Activated CD8-positive, alpha-beta memory T cell treated with anti-CD3 and anti-CD28 coated beads for 48 hours (primary cell): ENCODE measurements around the gene GDI1.

Experiments
- DNase-seq, 3 experiments: peaks; one replicate each; pipeline ENCODE4 v3.0.0-alpha.2; 2020; ENCODE audit warnings: low read depth in 2 of 3, low spot score in 2 of 3

Gene GDI1

DNA sequence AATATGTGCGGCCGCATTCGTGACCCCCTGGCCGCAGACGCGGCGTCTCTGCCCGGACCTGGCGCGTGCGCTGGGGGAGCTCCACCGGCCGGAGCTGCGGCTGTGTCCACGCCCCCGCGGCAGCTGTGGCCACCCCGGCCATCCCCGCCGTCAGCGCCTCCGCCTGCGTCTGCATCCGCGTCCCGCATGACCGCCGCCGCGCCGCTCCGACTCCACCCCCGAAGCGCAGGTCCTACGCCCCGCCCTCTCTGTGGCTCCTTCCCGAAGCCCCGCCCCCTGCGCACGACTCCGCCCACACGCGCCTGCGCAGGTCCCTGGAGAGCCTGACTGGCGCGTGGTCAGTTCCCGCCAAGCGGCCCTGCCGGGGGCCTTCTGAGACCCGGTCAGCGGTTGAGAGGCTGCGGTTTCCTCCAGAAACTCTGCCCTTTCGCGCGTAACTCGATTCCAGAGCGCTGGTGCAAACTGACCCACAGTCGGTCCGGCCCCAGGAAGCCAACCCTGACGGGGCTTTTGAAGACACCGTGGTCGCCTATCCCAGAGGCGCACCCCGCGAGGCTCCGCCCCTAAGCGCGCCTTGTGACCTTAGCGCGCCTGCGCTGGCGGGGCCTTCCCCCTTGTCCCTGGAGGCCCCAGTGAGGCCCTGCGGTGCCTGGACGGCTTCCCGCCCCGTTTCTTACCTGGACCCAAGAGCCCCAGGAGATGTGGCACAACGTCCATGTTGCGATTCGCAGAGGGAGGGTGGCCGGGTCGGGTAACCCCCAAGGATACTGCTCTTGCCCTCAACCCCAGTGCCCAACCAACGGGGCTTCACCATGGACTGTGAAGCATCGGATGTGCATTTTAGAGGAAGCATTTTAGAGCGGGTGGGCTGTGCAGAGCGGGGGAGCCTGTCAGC lies 42.0 kb downstream of the GDI1 start, which contains the start of gene LAGE3:
TSS of gene LAGE3 (minus strand) at position 554 of the 895 bp plus-strand sequence. CDS start at position 188, 366 bp downstream.
- DNase-seq, result peak; percentile 84 to 86 (median 85)

DNA sequence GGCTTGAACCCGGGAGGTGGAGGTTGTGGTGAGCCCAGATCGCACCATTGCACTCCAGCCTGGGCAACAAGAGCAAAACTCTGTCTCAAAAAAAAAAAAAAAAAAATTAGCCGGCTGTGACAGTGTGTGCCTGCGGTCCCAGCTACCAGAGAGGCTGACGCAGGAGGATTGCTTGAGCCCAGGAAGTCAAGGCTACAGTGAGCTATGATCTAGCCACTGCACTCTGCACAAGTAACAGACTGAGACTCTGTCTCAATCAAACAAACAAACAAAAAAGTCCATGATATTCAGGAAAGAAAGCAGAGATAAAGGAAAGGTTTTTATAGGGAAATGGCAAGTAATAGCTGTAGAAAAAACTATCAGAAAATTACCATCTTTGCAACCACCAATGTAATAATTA lies 44.2 kb downstream of the GDI1 start:
- no peak for DNase-seq

DNA sequence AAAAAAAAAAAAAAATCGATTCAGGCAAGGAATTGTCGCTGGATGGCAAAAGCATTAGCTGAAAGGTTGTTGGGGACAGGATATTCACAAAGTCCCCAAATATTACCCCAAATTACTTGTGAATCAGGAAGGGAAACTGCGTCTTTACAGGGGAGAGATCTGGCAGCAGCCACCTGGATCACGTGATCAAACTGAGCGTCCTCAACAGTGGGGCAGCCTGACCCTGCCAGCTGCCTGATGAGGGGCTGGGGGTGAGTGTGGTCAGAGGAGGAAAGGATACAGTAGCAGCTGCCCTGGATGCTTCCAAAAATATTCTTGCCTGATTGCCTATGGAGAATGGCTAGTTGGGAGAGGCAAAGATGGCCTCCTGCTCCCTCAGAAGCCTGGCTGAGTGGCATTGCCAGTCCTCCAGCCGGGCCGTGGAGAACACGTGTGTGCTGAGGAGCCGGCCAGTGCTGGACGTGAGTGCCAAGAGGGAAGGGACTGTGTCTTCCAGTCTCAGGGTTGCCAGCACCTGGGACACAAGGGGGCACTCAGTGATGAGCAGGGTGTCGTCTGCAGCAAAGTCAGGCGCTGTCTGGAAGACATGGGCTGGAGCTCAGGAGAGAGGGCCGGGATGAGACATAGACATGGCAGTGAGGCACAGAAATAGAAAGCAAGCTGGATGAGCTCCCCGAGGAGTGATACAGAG lies 45.1 kb downstream of the GDI1 start:
- DNase-seq, result no peak

DNA sequence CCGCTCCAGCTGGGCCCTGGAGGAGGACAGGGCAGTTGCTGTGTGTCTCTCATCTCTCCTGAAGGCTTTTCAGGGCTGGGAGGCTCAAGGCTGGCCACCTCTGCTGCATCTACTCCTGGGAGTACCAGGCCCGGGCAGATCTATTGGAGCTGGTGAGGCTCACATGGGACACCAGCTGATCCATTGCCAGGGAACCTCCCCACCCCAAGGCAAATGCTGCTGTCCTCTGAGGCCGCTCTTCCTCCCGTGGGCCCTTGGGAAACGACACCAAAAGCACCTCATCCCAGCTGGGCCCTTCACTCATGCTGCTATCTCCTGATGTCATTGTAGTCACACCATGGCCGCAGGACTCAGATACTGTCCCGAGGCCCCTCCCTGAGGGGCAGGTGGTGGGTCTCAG lies 45.8 kb downstream of the GDI1 start:
- no peak for DNase-seq

DNA sequence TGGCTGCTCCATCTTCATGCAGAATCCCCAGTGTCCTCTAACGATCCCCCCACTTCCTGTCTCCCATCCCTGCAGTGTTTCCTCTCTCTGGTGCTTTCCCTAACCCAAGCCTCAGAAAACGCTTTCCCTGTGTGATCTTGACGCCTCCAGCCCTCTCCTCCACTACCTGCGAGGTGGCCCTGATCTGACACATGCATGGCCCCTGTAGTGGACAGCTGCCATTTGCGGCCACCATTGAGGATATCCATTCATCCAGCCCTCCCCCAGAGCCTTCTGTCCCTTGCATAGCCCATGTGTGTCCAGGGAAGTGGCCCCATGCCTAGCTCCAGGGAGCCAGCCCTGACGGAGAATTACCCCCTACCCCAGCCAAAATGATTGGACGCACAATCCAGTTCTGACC lies 46.4 kb downstream of the GDI1 start:
- DNase-seq, result no peak

DNA sequence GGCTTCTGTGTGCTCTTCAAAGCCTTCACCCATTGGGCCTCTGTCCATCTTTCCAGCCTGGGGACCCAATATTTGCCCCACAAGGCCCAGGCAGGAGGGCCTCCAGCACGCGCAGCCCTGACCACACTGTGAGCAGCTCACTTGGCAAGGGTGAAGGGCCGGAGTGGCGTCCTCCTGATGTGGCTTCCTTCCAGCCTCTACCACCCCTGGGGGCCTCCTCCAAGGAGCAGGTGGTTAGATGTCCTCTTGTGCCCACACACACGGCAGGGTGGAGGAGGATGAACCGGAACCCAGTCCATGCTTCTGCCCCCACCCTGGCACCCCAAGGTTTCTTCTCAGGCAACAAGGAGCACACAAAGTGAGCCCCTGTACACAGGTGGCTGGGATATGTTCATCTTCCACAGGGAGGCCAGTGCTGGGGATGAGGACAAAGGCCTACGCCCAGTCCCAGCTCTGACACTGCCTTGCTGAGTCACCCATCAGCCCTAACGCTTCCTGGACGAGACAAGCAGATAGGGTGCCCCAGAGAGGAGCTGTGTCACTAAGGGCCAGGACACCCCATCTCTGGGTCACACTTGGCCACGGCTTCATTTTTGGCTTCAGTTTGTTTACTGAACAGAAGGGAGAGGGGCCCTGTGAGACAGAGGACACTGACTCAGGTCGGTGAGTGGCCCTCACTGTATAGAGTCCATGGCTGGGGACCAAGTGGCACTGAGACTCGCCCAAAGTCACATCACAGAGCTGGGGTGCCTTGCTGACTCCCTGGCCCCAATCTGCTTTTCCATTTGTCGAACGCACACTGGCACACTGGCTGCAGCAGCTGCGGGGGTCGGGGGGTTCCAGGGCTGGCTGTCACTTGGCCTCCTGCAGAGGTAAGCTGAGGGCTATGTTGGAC lies 47.5 kb downstream of the GDI1 start:
- no peak for DNase-seq

DNA sequence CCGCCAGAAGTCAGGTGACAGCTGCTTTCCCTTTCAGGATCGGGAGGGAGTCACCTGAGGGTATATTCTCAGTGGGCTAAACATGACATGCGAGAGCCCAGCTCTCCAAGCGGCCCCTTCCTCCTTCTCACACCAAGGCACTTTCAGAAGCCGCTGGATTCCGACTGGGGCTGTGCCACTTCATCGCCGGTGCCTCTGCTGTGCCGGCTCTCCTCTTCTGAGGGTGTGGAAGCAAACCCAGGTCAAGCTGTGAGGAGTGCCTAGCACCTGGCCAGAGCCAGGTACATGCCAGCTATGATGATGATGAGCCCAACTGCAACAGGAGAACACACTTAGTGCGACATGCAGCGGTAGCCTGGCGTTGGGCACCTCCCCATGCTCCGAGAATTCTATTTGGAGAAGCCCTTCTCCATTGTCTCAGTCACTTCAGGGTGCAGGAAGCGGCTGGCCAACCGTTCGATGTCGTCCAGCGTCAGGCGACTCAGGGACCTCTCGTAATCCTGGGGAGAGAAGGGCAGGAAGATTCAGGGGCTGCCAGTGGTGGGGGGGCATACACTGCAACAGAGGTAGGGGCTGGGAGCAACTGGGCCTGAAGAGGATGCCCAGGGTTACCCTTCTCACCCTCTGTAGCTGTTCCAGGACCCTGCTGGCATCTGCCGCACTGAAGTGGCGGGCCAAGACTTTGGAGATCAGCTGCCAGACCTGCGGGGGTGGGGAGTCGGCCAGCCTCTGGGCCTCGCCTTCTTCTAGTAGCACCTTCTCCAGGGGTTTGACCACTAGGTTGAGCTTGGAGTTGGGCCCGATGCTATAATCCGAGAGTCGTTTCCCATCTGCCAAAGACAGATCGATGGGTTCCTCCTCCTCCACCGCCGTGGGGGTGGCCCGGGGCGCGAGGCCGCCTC lies 48.4 kb downstream of the GDI1 start:
- DNase-seq, result no peak

DNA sequence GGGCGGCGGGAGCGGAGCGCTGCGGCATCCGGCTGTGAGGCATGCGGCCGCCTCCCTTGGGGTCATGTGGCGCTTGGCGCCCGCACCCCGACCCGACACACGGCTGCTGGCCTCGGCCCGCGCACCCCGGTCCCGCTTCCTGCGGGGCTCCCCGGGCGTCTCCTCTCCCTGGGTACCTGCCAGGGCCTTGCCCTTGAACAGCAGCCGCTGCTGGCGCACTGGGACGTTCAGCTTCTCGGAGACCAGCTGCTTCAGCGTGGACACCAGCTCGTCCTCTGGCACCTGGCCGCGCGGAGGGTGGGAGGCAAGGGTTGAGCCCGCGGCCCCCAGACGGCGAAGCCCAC lies 49.1 kb downstream of the GDI1 start:
- no peak for DNase-seq

DNA sequence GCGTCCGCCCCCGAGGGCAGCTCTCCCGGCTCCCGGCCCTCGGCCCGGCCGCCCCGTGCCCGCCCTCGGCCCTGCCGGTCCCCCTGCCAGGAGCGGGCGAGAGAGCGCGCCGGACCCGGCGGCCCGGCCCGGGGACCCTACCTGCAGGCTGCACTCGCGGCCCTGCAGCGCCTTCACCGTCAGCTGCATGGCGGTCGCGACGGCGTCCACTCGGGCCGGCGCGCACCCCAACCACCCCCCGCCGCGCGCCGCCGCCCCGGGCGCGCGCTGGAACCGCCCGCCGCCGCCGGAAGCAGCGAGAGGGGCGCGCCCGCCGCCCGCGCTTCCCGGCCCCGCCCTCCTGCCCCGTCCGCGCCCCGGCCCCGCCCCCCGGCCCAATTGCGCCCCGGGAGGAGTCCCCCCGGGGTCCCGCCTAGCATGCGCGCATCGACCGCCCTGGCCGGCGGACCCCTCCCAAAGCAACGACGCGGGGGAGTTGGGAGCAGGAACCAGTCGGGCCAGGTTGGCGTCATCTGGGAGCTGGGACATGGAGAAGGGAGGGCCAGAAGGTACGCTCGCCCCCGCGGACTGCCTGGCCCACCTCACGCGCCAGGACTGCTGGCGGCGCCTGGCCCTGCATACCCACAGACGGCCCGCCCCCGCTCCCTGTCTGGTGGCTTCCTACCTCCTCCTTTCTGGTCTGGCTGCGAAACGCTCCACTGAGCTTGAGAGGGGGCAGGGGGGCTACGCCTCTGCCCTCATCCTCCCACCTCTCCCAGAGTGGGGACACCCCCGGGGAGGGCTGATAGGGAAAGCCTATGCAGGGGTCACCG lies 49.6 kb downstream of the GDI1 start, which contains the start of gene UBL4A:
TSS of gene UBL4A (minus strand) at position 220 of the 812 bp plus-strand sequence. CDS start at position 189, 31 bp downstream.
- DNase-seq, result peak in 2 of 3 experiments; percentile 28 to 45

DNA sequence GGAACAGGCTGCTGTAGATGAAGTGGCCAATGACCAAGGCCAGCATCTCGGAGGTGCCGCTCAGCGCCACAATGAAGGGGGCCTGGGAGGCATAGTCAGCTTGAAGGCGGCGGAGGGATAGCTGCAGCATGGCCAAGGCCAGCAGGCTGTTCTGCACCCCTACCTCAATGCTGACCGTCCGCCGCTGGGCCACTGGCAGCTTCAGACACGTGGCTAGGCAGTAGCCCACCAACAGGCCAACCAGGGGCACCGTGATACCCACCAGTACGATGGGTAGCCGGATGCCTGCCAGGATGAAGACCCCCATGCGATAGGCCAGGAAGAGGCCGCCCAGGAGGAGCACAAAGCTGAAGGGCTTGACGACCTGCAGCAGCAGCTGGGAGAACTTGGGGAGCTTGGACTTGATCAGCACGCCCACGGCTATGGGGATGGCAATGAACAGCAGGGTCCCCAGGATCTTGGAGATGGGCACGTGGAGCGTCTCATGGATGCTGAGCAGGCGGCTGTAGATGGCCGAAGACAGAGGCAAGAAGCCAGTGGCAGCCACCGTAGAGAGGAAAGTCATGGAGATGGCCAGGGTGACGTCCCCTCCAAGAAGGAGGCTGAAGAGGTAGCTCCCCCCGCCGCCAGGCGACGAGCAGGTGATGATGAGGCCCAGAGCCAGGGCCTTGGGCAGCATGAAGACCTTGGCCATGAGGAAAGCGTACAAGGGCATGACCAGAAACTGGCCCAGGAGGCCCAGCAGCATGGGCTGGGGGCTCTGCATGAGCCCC lies 50.8 kb downstream of the GDI1 start:
- no peak for DNase-seq

DNA sequence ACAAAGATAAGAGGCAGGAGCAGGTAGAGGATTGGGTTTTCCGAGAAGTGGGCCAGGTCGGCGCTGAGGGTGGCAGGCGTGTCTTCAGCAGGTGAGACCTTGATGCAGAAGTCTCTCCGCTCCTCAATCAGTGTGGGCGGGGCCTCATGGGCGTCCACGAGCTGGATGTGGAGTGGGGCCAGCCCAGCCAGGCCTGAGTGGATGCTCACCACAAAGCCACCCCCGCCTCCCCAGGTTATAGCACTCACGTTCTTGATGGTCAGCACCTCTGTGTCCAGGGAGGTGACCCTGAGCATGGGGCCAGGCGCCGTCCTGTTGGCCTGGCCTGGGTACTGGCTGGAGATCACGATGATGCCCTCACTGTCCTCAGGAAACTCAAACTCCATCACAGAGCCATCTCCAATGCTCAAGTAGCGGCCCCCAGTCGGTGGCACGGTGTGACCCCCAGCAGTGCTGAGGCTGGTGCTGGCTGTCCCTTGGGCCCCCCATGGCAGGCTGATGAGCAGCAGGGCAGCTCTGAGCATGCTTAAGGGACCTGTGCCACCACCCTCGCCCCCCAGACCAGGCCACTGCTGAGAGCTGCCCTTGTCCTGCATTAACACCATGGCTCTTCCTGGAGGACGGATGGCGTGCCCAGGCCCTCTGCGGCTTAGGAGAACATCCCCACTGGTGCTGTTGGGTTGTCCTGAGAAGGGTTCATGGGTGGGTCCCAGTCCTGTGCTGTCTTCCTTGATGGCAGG lies 51.6 kb downstream of the GDI1 start:
- DNase-seq, result no peak

DNA sequence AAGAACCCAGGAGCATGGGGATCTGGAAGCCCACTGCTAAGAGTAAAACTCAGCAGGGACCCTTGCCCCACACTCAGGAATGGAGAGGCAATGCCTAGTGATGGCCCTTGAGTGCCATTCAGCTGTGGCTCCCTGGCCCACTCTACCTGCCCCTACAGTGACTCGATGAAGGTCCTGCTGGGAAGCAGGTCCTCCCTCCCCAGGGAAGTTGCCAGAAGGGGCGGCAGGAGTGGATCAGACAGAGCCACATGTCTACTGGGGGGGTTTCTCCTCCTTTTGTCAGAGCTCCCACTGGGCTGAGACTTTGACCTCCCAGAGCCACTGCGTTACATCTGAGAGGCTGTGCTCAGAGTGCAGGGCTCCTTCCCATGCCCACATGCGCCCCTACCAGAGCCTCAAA lies 52.2 kb downstream of the GDI1 start:
- DNase-seq, result no peak

DNA sequence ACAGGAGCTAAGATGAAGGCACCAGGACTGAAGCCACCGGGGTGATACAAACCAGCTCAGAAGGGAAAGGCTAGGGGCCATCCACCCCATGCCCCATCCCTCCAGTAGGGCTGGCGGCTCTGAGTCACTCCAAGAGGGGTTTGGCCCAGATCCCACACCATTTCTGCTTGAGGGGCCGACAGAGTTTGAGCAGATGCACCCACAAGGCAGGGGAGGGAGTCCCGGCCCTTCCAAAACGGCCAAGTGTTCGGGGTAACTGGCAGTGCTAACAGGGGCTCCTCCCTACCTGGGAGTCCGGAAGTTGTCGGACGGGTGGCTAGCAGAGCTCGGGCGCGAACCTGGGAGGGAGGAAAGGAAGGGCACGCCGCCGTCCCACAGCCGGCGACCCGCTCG lies 53.1 kb downstream of the GDI1 start:
- no peak for DNase-seq

DNA sequence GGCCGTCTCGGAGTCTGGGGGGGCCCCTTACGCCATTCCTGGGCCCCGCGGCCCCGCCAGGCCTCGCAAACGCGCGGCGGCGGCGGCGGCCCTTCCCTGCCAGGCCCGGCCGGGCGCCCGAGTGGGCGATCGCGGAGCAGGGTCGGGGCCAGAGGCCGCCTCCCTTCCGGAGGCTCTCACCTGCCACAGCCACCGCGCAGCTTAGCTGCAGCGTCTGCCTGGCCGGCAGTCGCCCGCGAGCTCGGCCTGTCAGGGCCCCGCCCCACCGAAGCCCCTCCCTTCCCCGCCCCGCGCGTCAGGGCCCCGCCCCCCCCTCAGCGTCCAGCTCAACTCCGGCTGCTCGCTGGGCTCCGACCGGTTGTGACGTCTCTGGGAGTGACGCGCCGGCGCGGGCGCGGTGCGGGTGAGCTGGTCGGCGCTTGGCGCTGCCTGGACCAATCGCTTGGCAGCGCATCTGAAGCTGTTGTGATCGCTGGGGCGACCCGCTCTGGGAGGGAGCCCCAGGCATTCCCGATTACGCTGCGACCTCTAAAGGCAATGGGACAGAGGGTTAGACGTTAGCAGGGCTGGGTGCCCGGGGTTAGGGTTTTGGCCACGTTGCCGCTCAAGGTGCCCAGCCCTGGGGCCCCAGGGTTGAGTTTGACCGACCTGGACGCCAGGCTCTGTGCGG lies 53.6 kb downstream of the GDI1 start, which contains the start of gene SLC10A3:
TSS of gene SLC10A3 (minus strand) at position 216 of the 670 bp plus-strand sequence. CDS start 1,689 bp downstream, outside the sequence.
- peak; percentile 42 to 84 (median 65) for DNase-seq
